GM19455 (cell line): ENCODE measurements around the gene UTP15.

Experiments used
- ATAC-seq: cut with Tn5 transposase; IDR thresholded peaks from one replicate; pipeline ENCODE4 v1.9.1; 2021; ENCODE audit not compliant: unreplicated experiment

UTP15 gene, protein sequence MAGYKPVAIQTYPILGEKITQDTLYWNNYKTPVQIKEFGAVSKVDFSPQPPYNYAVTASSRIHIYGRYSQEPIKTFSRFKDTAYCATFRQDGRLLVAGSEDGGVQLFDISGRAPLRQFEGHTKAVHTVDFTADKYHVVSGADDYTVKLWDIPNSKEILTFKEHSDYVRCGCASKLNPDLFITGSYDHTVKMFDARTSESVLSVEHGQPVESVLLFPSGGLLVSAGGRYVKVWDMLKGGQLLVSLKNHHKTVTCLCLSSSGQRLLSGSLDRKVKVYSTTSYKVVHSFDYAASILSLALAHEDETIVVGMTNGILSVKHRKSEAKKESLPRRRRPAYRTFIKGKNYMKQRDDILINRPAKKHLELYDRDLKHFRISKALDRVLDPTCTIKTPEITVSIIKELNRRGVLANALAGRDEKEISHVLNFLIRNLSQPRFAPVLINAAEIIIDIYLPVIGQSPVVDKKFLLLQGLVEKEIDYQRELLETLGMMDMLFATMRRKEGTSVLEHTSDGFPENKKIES

DNA sequence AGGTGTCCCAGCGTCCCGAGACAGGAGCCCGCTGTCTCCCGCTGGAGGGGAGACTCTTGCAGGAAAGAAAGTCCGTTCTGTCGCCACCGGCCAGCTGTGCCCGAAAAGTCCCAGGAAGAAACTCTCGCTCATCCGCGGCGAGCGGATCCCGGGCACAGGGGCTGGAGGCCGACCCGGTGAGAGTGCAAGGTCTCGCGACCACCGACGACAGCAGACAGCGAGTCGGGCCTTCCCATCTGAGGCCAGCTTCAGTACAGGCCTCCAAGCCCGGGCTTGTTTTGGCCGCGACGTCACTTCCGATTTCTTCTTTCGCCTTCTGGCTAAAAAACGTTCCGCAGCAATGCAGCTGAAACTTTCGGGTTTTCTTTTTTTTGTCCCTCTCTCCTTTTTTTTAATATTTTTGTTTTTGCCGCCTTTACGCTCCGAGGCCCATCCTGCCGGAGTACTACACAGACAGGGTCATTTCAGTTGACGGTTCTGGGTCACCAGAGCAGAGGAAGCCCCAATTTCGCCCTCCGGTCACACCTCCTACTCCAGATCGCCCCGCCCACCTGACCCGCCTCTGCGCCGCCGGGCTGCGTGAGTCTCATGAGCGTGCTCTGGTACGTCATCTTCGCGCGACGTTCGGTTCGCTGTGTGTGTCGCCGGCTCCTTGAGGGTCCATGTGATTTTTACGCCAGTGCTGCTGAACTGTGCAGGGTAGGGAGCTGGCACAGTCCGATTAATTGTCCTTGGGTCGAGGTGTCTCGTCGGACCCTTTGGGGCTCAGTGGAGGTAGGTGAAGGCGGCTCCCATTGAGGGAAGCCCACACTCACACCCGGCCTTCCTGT lies at the start of gene UTP15, which contains the start of gene ANKRA2:
Gene UTP15, plus strand, starts transcription at position 605 of the 830 bp plus-strand sequence. CDS start 1,602 bp downstream, outside the sequence.
Gene ANKRA2, minus strand, starts transcription at position 501 of the 830 bp plus-strand sequence. CDS start 2,758 bp downstream, outside the sequence.
- peak; percentile 96 for ATAC-seq

GRCh38 chr5:73519531-73520283 lies 45.8 kb upstream of the UTP15 start:
- peak; percentile 94 for ATAC-seq

DNA sequence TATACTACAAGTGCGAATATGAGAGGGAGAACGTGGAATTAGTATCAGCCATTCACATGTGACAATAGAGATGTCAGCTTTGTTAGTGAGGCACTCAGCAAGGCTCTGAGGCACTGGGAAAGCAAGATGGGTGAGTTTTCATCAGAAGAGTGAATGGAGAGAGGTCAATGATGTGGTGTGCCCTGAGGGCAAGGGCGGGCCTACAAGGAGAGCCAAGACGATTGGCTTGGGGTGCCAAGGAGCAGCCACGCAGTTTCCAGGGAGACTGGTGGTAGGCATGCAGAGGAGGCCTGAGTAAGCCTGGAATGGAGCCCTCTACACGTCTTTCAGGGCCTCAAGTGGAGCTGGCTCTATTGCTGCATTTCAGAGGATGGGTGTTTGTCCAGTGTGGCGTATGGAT lies 42.6 kb upstream of the UTP15 start:
- no peak for ATAC-seq

DNA sequence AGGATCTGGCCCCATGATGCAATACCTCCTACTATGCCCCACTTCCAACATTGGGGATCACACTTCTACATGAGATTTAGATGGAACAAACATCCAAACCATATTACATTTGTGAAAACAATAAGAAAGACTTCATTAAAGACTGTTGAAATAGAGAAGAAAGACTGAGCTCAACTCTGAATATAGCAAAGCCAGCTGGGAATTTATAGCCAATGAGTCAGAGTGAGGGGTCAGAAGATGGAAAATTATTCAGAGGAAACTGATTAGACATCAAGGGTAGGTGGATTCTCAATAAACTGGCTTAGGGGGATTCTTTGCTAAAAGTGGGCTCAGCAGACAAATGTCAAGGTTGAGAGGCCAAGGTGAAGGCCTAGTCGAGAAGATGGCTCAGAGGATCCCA lies 41.7 kb upstream of the UTP15 start:
- ATAC-seq: no peak

DNA sequence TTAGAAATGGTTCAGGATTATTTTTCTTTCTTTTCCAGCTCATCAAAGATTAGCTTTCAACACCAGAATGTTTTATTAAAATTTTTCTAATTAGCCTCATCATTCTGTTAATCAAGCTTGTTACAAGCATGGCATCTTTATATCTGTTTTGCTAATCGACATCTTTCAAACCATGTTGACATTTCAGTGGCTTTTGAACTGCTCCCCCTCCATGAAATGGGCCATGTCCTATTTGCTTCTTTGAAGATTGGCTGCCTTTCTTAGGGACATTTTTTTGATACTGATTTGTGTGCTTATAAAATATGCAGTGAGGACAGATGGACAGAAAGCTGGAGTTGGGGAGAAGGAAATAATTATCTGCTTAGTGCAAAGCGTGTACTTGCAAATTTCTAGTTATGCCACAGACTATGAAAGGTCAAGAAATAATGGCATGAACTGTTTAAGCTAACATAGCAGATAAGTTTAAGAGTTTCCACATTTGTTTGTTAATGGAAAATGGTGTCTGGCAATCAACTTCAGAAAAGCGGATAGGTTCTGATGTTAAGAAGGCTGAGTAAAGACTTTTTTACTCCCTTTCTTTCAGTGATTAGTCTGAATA lies 39.8 kb upstream of the UTP15 start:
- no peak for ATAC-seq

DNA sequence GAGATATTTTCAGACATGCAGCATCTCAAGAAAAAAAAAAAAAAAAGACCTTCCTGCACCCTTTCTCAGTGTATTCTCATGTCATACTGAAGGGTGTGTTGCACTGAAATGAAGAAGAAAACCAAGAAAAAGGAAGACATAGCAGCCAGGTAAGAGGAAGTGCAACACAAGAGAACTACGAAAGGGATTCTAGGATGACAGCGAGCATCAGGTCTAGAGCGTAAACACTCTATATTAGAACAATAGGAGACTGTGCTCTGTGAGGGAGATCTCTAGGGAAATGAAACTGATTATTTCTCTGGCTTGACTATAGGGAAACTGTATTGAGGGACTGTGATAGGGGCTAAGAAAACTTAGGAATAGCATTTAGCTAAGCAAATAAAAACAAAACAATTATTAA lies 37.3 kb upstream of the UTP15 start:
- ATAC-seq: no peak

- no peak for ATAC-seq
Observed at GRCh38 chr5:73529081-73529480, 36.5 kb upstream of the UTP15 start.

DNA sequence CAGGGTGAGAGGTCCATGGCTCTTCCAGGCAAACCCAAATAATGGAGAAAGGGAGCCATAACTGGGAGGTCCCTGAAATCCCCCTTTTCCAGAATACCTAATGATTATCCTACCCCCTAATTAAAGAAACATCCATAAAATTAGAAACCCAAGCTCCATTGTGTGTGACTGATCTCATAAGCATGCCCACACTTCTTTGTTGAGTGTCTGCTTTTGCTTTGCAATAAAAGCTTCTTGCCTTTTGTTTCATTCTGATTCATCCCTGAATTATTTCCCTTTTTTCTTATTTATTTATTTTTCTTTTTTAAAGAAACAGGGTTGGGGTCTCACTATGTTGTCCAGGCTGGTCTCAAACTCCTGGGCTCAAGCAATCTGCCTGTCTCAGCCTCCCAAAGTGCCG lies 34.2 kb upstream of the UTP15 start:
- no peak for ATAC-seq

GRCh38 chr5:73532195-73532594 lies 33.3 kb upstream of the UTP15 start:
- no peak for ATAC-seq

GRCh38 chr5:73534011-73534644 lies 31.4 kb upstream of the UTP15 start:
- no peak for ATAC-seq

GRCh38 chr5:73534971-73535370 lies 30.6 kb upstream of the UTP15 start:
- no peak for ATAC-seq

GRCh38 chr5:73539730-73540129 lies 25.8 kb upstream of the UTP15 start:
- ATAC-seq: no peak

- ATAC-seq: no peak
Observed at GRCh38 chr5:73540192-73540591, 25.4 kb upstream of the UTP15 start.

DNA sequence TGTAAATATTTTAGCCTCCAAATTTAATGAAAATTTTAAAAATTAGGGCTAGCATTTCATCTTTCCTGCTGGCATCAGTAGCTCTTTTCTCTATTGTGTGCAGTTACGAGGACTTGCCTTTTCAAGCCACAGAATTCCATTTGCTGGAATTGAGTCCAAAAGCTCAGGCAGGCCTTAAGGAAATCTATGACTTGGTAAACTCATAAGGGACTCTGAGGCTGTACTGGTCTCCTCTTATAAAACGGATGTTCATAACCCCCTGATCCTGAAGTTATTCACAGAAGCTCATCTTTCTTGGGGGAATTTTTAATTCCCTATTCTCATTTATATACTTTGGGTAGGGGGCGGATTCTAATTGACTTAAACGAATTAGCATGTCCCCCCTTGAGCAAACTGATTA lies 23.5 kb upstream of the UTP15 start:
- no peak for ATAC-seq

DNA sequence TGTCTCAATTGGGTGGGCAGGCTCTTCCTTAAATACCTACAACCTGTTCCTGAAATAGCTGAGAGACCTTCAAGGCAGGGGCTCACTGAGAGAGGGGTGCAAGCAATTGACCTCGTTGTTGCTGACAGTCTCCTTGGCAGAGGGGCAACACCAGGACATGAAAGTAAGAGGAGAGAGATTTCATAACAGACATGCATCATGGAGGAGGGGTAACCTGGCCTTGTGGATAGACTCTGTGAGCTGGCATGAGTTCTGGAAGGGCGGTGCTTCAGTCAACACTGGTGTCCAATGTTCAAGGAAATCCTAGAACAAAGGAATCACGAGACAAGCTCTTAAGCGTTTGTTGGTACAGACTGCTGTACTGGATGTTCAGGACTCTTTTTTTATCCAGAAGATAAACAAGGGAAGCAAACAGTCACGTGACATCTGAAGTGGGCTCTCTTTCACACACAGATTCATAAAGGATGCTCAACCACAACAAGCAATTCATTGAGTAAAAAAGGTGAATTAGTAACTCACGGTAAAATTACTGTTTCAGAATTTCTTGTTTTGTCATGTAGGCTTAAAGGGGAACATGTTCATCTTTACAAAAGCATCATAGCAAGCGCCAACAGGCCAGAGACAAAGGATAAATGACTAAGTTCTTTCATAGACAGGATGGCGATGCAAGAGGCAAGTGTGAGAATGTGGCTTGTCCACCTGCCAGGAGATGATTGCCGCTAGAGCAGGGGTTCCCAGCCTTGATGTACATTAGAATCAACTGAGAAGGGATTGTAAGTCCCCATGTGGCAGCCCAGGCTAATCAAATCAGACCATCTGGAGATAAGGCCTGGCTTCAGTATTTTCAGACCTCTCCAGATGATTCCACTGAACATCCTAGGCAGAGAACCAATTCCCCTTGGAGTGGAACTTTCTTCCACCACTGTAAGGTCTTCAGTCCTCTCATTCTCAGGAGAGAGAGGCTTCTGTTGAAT lies 20.8 kb upstream of the UTP15 start:
- no peak for ATAC-seq

- ATAC-seq: no peak
Observed at GRCh38 chr5:73545403-73545779, 20.2 kb upstream of the UTP15 start.

GRCh38 chr5:73550016-73550415 lies 15.5 kb upstream of the UTP15 start:
- no peak for ATAC-seq

DNA sequence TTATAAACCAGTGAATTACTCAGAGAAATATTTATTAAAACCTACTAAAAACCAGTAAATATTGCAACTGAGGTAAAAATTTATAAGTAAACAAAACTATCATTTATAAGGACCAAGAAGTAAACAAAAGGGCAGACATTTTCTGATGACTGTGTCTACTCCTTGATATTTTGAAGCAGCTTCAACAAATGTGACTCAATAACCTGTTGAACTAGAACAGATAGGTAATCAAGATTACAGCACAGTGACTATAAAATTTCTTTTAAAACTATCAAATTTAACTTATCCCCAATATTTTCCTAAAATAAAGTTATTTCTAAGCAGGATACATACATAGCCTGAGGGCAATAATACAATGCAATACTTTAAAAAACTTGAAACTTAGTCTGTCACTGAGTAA lies 12.9 kb upstream of the UTP15 start:
- no peak for ATAC-seq

GRCh38 chr5:73558950-73559349 lies 6.6 kb upstream of the UTP15 start:
- no peak for ATAC-seq
